Activated CD8-positive, alpha-beta T cell treated with anti-CD3 and anti-CD28 coated beads for 36 hours (primary cell): ENCODE data around the gene ENPP6. TPM values are rescaled to one million over a fixed set of nuclear protein-coding genes. Genes with fewer than 3 reads are reported as not detected.
A peak's percentile ranks its signal among the peaks of the same experiment; 100 is the strongest.

Source experiments
- ATAC-seq: fragments of 200-7000 bp; cut with Tn5 transposase; one replicate; pipeline ENCODE4 v1.10.0; 2021; ENCODE audit warnings: mild to moderate bottlenecking, moderate library complexity
- CTCF ChIA-PET: fragments of 350-600 bp; sonication (Branson Sonifier 250); formaldehyde crosslinking; loops from one replicate; lab custom pipeline; 2021; ENCODE audit warnings: antibody characterized with exemption; lab: Charles Lee
- POLR2A ChIA-PET: fragments of 350-600 bp; sonication (Branson Sonifier 250); formaldehyde crosslinking; loops from one replicate; lab custom pipeline; 2021; ENCODE audit warnings: antibody characterized with exemption; lab: Charles Lee
- DNase-seq: peaks from one replicate; pipeline ENCODE4 v3.0.0-alpha.2; 2020
- H3K27ac Mint-ChIP-seq: one replicate; pipeline ENCODE4 v1.8.0; 2021; ENCODE audit warnings: mild to moderate bottlenecking, mixed read lengths
- H3K27me3 Mint-ChIP-seq: one replicate; pipeline ENCODE4 v1.8.0; 2021; ENCODE audit warnings: mixed read lengths
- H3K36me3 Mint-ChIP-seq: one replicate; pipeline ENCODE4 v1.8.0; 2021; ENCODE audit warnings: low read depth, mixed read lengths
- H3K4me1 Mint-ChIP-seq: one replicate; pipeline ENCODE4 v1.8.0; 2021; ENCODE audit warnings: low read depth, mixed read lengths
- H3K4me3 Mint-ChIP-seq: one replicate; pipeline ENCODE4 v1.8.0; 2021; ENCODE audit warnings: mild to moderate bottlenecking, moderate library complexity, mixed read lengths
- H3K9me3 Mint-ChIP-seq: one replicate; pipeline ENCODE4 v1.8.0; 2021; ENCODE audit warnings: mixed read lengths
- intact Hi-C: fragments of 100-400 bp; cut with micrococcal nuclease; formaldehyde crosslinking; loops from one replicate; pipeline ENCODE4 v1.10.0; 2022
- total RNA-seq, 2 experiments: library from RNA; stranded (reverse); gene quantifications; one replicate each; pipeline ENCODE4 v1.2.3, GENCODE V29; 2021
- TF ChIP-seq, protein P1 (sequence below): fragments of 200-600 bp; IDR thresholded peaks from one replicate; pipeline ENCODE4 v1.8.0; 2022; ENCODE audit warnings: antibody characterized with exemption, mild to moderate bottlenecking

The ENPP6 gene
- total RNA-seq, 2 experiments from 2014 or later = 0.27 to 0.40 TPM

DNA sequence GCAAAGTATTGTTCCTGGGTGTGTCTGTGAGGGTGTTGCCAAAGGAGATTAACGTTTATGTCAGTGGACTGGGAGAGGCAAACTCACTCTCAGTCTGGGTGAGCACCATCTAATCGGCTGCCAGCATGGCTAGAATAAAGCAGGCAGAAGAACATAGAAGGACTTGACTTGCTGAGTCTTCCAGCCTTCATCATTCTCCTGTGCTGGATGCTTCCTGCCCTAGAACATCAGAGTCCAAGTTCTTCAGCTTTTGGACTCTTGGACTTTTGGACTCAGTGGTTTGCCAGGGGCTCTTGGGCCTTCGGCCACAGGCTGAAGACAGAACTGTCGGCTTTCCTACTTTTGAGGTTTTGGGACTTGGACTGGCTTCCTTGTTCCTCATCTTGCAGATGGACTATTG is 15.3 kb upstream of the ENPP6 start:
- no peak overlapping the region for H3K27ac Mint-ChIP-seq
- H3K9me3 Mint-ChIP-seq = no peaks in the 10 kb centered on the region
- ChIA-PET CTCF (interaction anchor here (6.7 kb wide), 1 partner anchor 20 kb away, joined by 49 read pairs; no protein-coding TSS in a partner anchor), POLR2A (no interaction called here)
- intact Hi-C loops = no loop called here
- peaks cover 3% of the 10 kb centered on the region for H3K27me3 Mint-ChIP-seq
- TF ChIP-seq, protein P1, sequence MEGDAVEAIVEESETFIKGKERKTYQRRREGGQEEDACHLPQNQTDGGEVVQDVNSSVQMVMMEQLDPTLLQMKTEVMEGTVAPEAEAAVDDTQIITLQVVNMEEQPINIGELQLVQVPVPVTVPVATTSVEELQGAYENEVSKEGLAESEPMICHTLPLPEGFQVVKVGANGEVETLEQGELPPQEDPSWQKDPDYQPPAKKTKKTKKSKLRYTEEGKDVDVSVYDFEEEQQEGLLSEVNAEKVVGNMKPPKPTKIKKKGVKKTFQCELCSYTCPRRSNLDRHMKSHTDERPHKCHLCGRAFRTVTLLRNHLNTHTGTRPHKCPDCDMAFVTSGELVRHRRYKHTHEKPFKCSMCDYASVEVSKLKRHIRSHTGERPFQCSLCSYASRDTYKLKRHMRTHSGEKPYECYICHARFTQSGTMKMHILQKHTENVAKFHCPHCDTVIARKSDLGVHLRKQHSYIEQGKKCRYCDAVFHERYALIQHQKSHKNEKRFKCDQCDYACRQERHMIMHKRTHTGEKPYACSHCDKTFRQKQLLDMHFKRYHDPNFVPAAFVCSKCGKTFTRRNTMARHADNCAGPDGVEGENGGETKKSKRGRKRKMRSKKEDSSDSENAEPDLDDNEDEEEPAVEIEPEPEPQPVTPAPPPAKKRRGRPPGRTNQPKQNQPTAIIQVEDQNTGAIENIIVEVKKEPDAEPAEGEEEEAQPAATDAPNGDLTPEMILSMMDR = no peak
- H3K4me1 Mint-ChIP-seq = peaks cover 61% of the 10 kb centered on the region
- ATAC-seq = no peak
- H3K4me3 Mint-ChIP-seq = no peak overlapping the region
- DNase-seq = no peak
- peaks cover under 1% of the 10 kb centered on the region for H3K36me3 Mint-ChIP-seq

- ATAC-seq = no peak
- TF ChIP-seq, protein P1 = no peak
- Mint-ChIP-seq H3K27ac (peak overlapping the region; percentile 25), H3K4me1 (peaks cover 56% of the 10 kb centered on the region), H3K4me3 (no peak overlapping the region), H3K27me3 (peaks cover 3% of the 10 kb centered on the region), H3K9me3 (no peaks in the 10 kb centered on the region), H3K36me3 (no peaks in the 10 kb centered on the region)
- ChIA-PET POLR2A (no interaction called here), CTCF (interaction anchor here (0.7 to 1.6 kb wide), 4 partner anchors 9 to 21 kb away, joined by 3 to 4 read pairs (median 3); no protein-coding TSS in a partner anchor)
- no peak for DNase-seq
- intact Hi-C loops = no loop called here
These were observed 14.5 kb upstream of the ENPP6 start for GRCh38 chr4:184232202-184232601.

DNA sequence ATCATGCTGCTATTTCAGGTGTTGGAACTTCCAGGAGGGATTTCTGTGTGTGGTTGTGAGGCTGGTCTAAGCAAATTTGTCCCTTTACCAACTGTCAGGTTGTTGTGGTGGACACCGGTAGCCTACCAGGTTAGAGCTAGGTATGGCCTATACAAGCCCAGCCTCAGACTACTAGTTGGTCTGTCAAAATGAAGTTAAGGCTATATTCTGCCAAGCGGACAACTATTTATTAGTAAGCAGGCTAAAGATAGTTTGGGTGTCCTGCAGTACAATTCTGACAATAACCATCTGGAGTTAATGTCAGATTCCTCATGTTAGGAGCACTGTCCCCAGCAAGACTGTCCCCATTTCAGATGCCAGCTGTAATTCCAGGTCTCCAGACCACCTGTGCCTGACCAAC is 13.9 kb upstream of the ENPP6 start:
- H3K4me3 Mint-ChIP-seq = no peak overlapping the region
- intact Hi-C loops = no loop called here
- DNase-seq (no peak), ATAC-seq (no peak)
- H3K9me3 Mint-ChIP-seq = no peaks in the 10 kb centered on the region
- POLR2A ChIA-PET = interaction anchor here (1.0 kb wide), 1 partner anchor 32 kb away, joined by 4 read pairs; no protein-coding TSS in a partner anchor
- H3K27ac Mint-ChIP-seq = no peak overlapping the region
- H3K27me3 Mint-ChIP-seq = peaks cover 3% of the 10 kb centered on the region
- H3K36me3 Mint-ChIP-seq = no peaks in the 10 kb centered on the region
- CTCF ChIA-PET = interaction anchor here (0.7 to 1.6 kb wide), 4 partner anchors 16 to 23 kb away, joined by 3 to 4 read pairs (median 3); no protein-coding TSS in a partner anchor
- TF ChIP-seq, protein P1 = no peak
- peaks cover 52% of the 10 kb centered on the region for H3K4me1 Mint-ChIP-seq

DNA sequence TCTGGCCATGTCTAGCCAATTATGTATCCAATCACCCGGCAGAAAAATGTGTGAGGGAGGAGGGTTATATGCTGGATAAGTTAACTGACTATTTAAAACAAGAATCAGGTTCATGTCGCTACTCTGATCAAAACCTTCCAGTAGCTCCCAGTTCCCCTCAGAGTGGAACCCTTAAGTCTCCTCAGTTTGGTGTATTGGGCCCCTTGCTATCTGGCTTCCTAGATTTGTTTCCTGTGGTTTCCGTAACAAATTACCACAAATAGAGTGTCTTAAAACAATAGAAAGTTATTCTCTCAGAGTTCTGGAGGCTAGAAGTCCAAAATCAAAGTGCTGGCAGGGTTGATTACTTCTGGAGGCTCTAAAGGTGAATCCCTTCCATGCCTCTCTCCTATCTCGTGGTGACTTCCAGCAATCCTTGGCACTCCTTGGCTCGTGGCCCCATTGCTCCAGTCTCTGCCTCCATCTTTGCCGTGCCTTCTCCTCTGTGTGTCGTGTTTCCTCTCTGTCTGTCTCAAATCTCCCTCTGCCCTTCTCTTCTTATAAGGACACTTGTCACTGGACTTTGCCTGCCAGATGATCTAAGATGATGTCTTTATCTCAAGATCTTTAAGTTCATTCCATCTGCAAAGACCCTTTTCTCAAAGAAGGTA is 10.5 kb upstream of the ENPP6 start:
- Mint-ChIP-seq H3K27me3 (peaks cover 3% of the 10 kb centered on the region), H3K27ac (no peak overlapping the region), H3K4me1 (peaks cover 35% of the 10 kb centered on the region), H3K36me3 (no peaks in the 10 kb centered on the region), H3K9me3 (peaks cover 3% of the 10 kb centered on the region), H3K4me3 (no peak overlapping the region)
- intact Hi-C loops = no loop called here
- TF ChIP-seq, protein P1 = no peak
- CTCF ChIA-PET = interaction anchor here (1.0 kb wide), 1 partner anchor 36 kb away, joined by 3 read pairs; no protein-coding TSS in a partner anchor
- POLR2A ChIA-PET = no interaction called here
- no peak for ATAC-seq
- DNase-seq = no peak

- no peaks in the 10 kb centered on the region for H3K36me3 Mint-ChIP-seq
These were observed 1.2 kb downstream of the ENPP6 start for GRCh38 chr4:184216515-184216914.

More at GRCh38 chr4:184216515-184216914, 1.2 kb downstream of the ENPP6 start:
- H3K4me1 Mint-ChIP-seq = no peaks in the 10 kb centered on the region
- ATAC-seq (no peak), DNase-seq (no peak)
- H3K27ac Mint-ChIP-seq = no peak overlapping the region
- TF ChIP-seq, protein P1 = no peak
- CTCF ChIA-PET = interaction anchor here (1.0 kb wide), 1 partner anchor 48 kb away, joined by 3 read pairs; no protein-coding TSS in a partner anchor
- intact Hi-C loops = no loop called here
- no peaks in the 10 kb centered on the region for H3K9me3 Mint-ChIP-seq
- H3K4me3 Mint-ChIP-seq = no peak overlapping the region
- H3K27me3 Mint-ChIP-seq = peaks cover 29% of the 10 kb centered on the region
- POLR2A ChIA-PET = interaction anchor here (0.6 kb wide), 1 partner anchor 1724 kb away, joined by 3 read pairs; no protein-coding TSS in a partner anchor
